SU-DHL-6 (cell line): Measurements from ENCODE around the gene HDDC3.

Source experiments
- H2AFZ ChIP-seq: fragments of 200-600 bp; sonication (generic); 2 replicates; pipeline ENCODE4 v1.6.1; 2014; ENCODE audit warnings: low read depth, mild to moderate bottlenecking, moderate library complexity, mixed read lengths, antibody characterized with exemption, low read length; ENCODE audit not compliant: severe bottlenecking
- H3F3A ChIP-seq: fragments of 200-600 bp; shearing (Covaris generic); 2 replicates; pipeline ENCODE4 v1.6.0; 2016; ENCODE audit warnings: antibody characterized with exemption, mild to moderate bottlenecking; ENCODE audit not compliant: insufficient read depth
- H3K27ac ChIP-seq: fragments of 200-600 bp; sonication (generic); 2 replicates; pipeline ENCODE4 v1.5.1; 2016; ENCODE audit warnings: low read depth, mild to moderate bottlenecking, low read length, moderate library complexity, mixed read lengths
- H3K27me3 ChIP-seq: fragments of 200-600 bp; sonication (generic), shearing (Covaris generic); 2 replicates; pipeline ENCODE4 v1.6.0; 2014; ENCODE audit warnings: mild to moderate bottlenecking, low read length
- H3K36me3 ChIP-seq: fragments of 200-600 bp; sonication (generic); 2 replicates; pipeline ENCODE4 v1.6.1; 2014; ENCODE audit warnings: mild to moderate bottlenecking, low read length, mixed read lengths
- H3K4me2 ChIP-seq: fragments of 300-600, 200-600 bp; shearing (Covaris generic), sonication (generic); 2 replicates; pipeline ENCODE4 v1.6.0; 2014; ENCODE audit warnings: low read length, low read depth, mild to moderate bottlenecking; ENCODE audit not compliant: poor library complexity, severe bottlenecking
- H3K4me3 ChIP-seq: fragments of 200-600 bp; sonication (generic); 2 replicates; pipeline ENCODE4 v1.5.1; 2014; ENCODE audit warnings: antibody characterized with exemption, low read length, mild to moderate bottlenecking, mixed read lengths; ENCODE audit not compliant: insufficient read depth, poor library complexity, severe bottlenecking
- H3K79me2 ChIP-seq: fragments of 200-600 bp; sonication (generic); 2 replicates; pipeline ENCODE4 v1.6.1; 2014; ENCODE audit warnings: mild to moderate bottlenecking, low read length, moderate library complexity; ENCODE audit not compliant: insufficient read depth
- H3K9ac ChIP-seq: fragments of 200-600 bp; sonication (generic); 2 replicates; pipeline ENCODE4 v1.7.0; 2014; ENCODE audit warnings: mild to moderate bottlenecking, low read length
- H3K9me2 ChIP-seq: fragments of 200-600 bp; sonication (generic); replicated peaks from 2 replicates; pipeline ENCODE4 v1.6.1; 2014; ENCODE audit warnings: low read length; ENCODE audit not compliant: insufficient read depth
- H3K9me3 ChIP-seq: fragments of 200-600 bp; sonication (generic); 2 replicates; pipeline ENCODE4 v1.6.1; 2014; ENCODE audit warnings: low read length, mixed read lengths; ENCODE audit not compliant: insufficient read depth
- H4K20me1 ChIP-seq: fragments of 200-600 bp; sonication (generic); 2 replicates; pipeline ENCODE4 v1.6.1; 2014; ENCODE audit warnings: low read depth, mild to moderate bottlenecking, antibody characterized with exemption, low read length, moderate library complexity, mixed read lengths
- CTCF ChIP-seq: fragments of 200-600 bp; sonication (generic); IDR thresholded peaks from one replicate; pipeline ENCODE4 v1.5.1; 2017; ENCODE audit warnings: antibody characterized with exemption, mild to moderate bottlenecking, low read length, moderate library complexity; ENCODE audit not compliant: insufficient read depth, poor library complexity, severe bottlenecking
- EZH2phosphoT487 ChIP-seq: fragments of 200-600 bp; sonication (generic), shearing (Covaris generic); conservative IDR thresholded peaks from 2 replicates; pipeline ENCODE4 v1.6.1; 2018; ENCODE audit warnings: mild to moderate bottlenecking, antibody characterized with exemption, low read length, moderate library complexity, mixed read lengths

Gene HDDC3

GRCh38 chr15:90918034-90918788 lies 14.1 kb downstream of the HDDC3 start:
- Histone ChIP-seq H3K27me3 (no peaks in the 10 kb centered on the region), H3K9me2 (no peaks in the 10 kb centered on the region), H3K27ac (no peak overlapping the region), H3K36me3 (no peaks in the 10 kb centered on the region), H3K9ac (no peak overlapping the region), H3F3A (no peaks in the 10 kb centered on the region), H3K9me3 (no peaks in the 10 kb centered on the region), H3K4me3 (no peak overlapping the region), H2AFZ (no peak overlapping the region), H3K4me2 (no peak overlapping the region), H4K20me1 (no peaks in the 10 kb centered on the region), H3K79me2 (no peaks in the 10 kb centered on the region)
- no peak for TF ChIP-seq CTCF
- no peak for TF ChIP-seq EZH2phosphoT487

GRCh38 chr15:90917569-90917968 lies 14.8 kb downstream of the HDDC3 start:
- no peaks in the 10 kb centered on the region for H3K79me2 ChIP-seq
- H3F3A ChIP-seq = no peaks in the 10 kb centered on the region
- no peaks in the 10 kb centered on the region for H4K20me1 ChIP-seq
- no peak overlapping the region for H3K4me2 ChIP-seq
- no peak for TF ChIP-seq CTCF
- no peak for TF ChIP-seq EZH2phosphoT487
- H3K36me3 ChIP-seq = no peaks in the 10 kb centered on the region
- no peaks in the 10 kb centered on the region for H3K27me3 ChIP-seq
- no peaks in the 10 kb centered on the region for H3K9me3 ChIP-seq
- H3K9ac ChIP-seq = no peak overlapping the region
- no peak overlapping the region for H3K27ac ChIP-seq
- H3K9me2 ChIP-seq = no peaks in the 10 kb centered on the region
- no peak overlapping the region for H3K4me3 ChIP-seq
- no peak overlapping the region for H2AFZ ChIP-seq

GRCh38 chr15:90916461-90916860 lies 15.9 kb downstream of the HDDC3 start:
- Histone ChIP-seq H3K4me3 (no peak overlapping the region), H3F3A (no peaks in the 10 kb centered on the region), H3K27ac (no peak overlapping the region), H2AFZ (no peak overlapping the region), H3K4me2 (no peak overlapping the region), H3K79me2 (no peaks in the 10 kb centered on the region), H3K9me2 (no peaks in the 10 kb centered on the region), H4K20me1 (no peaks in the 10 kb centered on the region), H3K36me3 (no peaks in the 10 kb centered on the region), H3K9me3 (no peaks in the 10 kb centered on the region), H3K27me3 (no peaks in the 10 kb centered on the region), H3K9ac (no peak overlapping the region)
- TF ChIP-seq CTCF (no peak), EZH2phosphoT487 (no peak)
